Motor neuron (in vitro differentiated cells): Measurements from ENCODE around the gene LONRF3. TPM values are rescaled to one million over a fixed set of nuclear protein-coding genes. Genes with fewer than 3 reads are reported as not detected.
"Not testable (repeated sequence)": the region's sequence is repeated elsewhere in the genome, so short reads cannot be mapped to it uniquely, and the experiment has no call there.

Experiments used
- ATAC-seq, 8 experiments: fragments of 200-7000 bp; cut with Tn5 transposase; replicated peaks in 6 of 8; 2 replicates each; pipeline ENCODE4 v1.8.0; 2021; ENCODE audit warnings: mild to moderate bottlenecking in 8 of 8, moderate library complexity in 8 of 8
- H3K27ac ChIP-seq, 2 donors: fragments of 250-450 bp; sonication (Bioruptor Pico); 2 replicates each; pipeline ENCODE4 v1.9.0; 2021; ENCODE audit warnings: antibody characterized with exemption in 2 of 2, mild to moderate bottlenecking in 2 of 2, moderate library complexity in 1 of 2
- H3K4me1 ChIP-seq, 2 donors: fragments of 250-450 bp; sonication (Bioruptor Pico); replicated peaks in 1 of 2; 2 replicates each; pipeline ENCODE4 v1.6.1; 2021; ENCODE audit warnings: antibody characterized with exemption in 2 of 2, mild to moderate bottlenecking in 2 of 2, moderate library complexity in 1 of 2
- H3K4me3 ChIP-seq, 5 donors: fragments of 250-450 bp; sonication (Bioruptor Pico); 2 replicates each; pipeline ENCODE4 v1.9.0; 2021; ENCODE audit warnings: antibody characterized with exemption in 5 of 5, mild to moderate bottlenecking in 5 of 5, moderate library complexity in 4 of 5
- WGBS, 10 experiments: fragments of 450-650 bp; shearing (Covaris generic); methylation state at CpG; one replicate each; pipeline ENCODE4 v1.0.0; 2022; 5-methylcytosine and 5-hydroxymethylcytosine counted together
- in situ Hi-C, 9 experiments: fragments of 400-800 bp; cut with MboI; loops; one replicate each; pipeline ENCODE4 v1.15.0; 2021; ENCODE audit warnings: low sequenced_read_pairs in 9 of 9, low pct_unique_long_range_greater_than_20kb in 2 of 9; ENCODE audit not compliant: unreplicated experiment in 9 of 9
- total RNA-seq, 8 experiments: library from RNA; unstranded; fragments of 300-600 nt; gene quantifications; 2 replicates each; pipeline versions ENCODE4 v1.2.3 to v1.2.4, GENCODE V29; 2022

LONRF3 gene
- total RNA-seq, 8 experiments from 2014 or later = 0.22 to 4.8 (median 1.4) TPM; not detected in 1

- Histone ChIP-seq H3K4me1 (peaks cover 0 to 4% of the 10 kb centered on the region in 2 donors), H3K27ac (no peak overlapping the region), H3K4me3 (no peak overlapping the region)
- ATAC-seq = no peak
- in situ Hi-C loops = loop anchor here in 2 of 9 experiments (25.0 kb wide), 2 partner anchors 141 to 166 kb away; no protein-coding TSS in a partner anchor
- WGBS, 10 experiments = 0 to 100% (median 24%) methylated on average over 1 to 3 of the region's 3 CpGs; no CpG with 5 or more reads in 3 of the 10 experiments
Observed at GRCh38 chrX:119003462-119003861, 29.0 kb downstream of the LONRF3 start.

GRCh38 chrX:119004920-119005524 is 30.6 kb downstream of the LONRF3 start:
- H3K27ac ChIP-seq = no peak overlapping the region
- in situ Hi-C loops = loop anchor here in 2 of 9 experiments (25.0 kb wide), 2 partner anchors 143 to 168 kb away; no protein-coding TSS in a partner anchor
- WGBS, 10 experiments = 0 to 35% methylated on average over 1 to 4 of the region's 5 CpGs; no CpG with 5 or more reads in 8 of the 10 experiments
- H3K4me3 ChIP-seq = no peak overlapping the region
- peaks cover 0 to 4% of the 10 kb centered on the region in 2 donors for H3K4me1 ChIP-seq
- peak in 7 of 8 experiments; percentile 45 to 93 (median 78) for ATAC-seq

- ATAC-seq = no peak
Observed at GRCh38 chrX:119007189-119007770, 32.9 kb downstream of the LONRF3 start.

GRCh38 chrX:119008110-119008744 is 33.8 kb downstream of the LONRF3 start:
- peak in 3 of 8 experiments; percentile 56 to 76 (median 56) for ATAC-seq
- no peak overlapping the region for H3K4me3 ChIP-seq
- in situ Hi-C loops = loop anchor here in 2 of 9 experiments (25.0 kb wide), 2 partner anchors 146 to 171 kb away; no protein-coding TSS in a partner anchor
- no peak overlapping the region for H3K27ac ChIP-seq
- no peaks in the 10 kb centered on the region for H3K4me1 ChIP-seq
- WGBS, 10 experiments = 0% methylated on average over 2 of the region's 3 CpGs; no CpG with 5 or more reads in 9 of the 10 experiments

More at GRCh38 chrX:119007189-119007770, 32.9 kb downstream of the LONRF3 start:
- H3K4me3 ChIP-seq = no peak overlapping the region
- no peaks in the 10 kb centered on the region for H3K4me1 ChIP-seq
- no peak overlapping the region for H3K27ac ChIP-seq
- in situ Hi-C loops = loop anchor here in 2 of 9 experiments (25.0 kb wide), 2 partner anchors 145 to 170 kb away; no protein-coding TSS in a partner anchor
- 72 to 83% (median 79%) methylated on average over 1 to 3 of the region's 3 CpGs; no CpG with 5 or more reads in 6 of the 10 experiments for WGBS, 10 experiments

GRCh38 chrX:119009071-119009470 is 34.7 kb downstream of the LONRF3 start:
- ATAC-seq = no peak
- 0 to 46% (median 0%) methylated on average over 1 to 4 of the region's 4 CpGs; no CpG with 5 or more reads in 7 of the 10 experiments for WGBS, 10 experiments
- H3K4me1 ChIP-seq = no peaks in the 10 kb centered on the region
- in situ Hi-C loops = loop anchor here in 2 of 9 experiments (25.0 kb wide), 2 partner anchors 147 to 172 kb away; no protein-coding TSS in a partner anchor
- no peak overlapping the region for H3K4me3 ChIP-seq
- H3K27ac ChIP-seq = no peak overlapping the region

GRCh38 chrX:119010491-119010890 is 36.1 kb downstream of the LONRF3 start:
- H3K27ac ChIP-seq = no peak overlapping the region
- no peak for ATAC-seq
- 67 to 100% (median 100%) methylated on average over 1 to 4 of the region's 5 CpGs; no CpG with 5 or more reads in 6 of the 10 experiments for WGBS, 10 experiments
- in situ Hi-C loops = loop anchor here in 2 of 9 experiments (25.0 kb wide), 2 partner anchors 148 to 173 kb away; no protein-coding TSS in a partner anchor
- no peak overlapping the region for H3K4me3 ChIP-seq
- H3K4me1 ChIP-seq = no peaks in the 10 kb centered on the region

GRCh38 chrX:119013164-119013563 is 38.7 kb downstream of the LONRF3 start:
- Histone ChIP-seq H3K27ac (no peak overlapping the region), H3K4me3 (no peak overlapping the region), H3K4me1 (no peaks in the 10 kb centered on the region)
- in situ Hi-C loops = loop anchor here in 2 of 9 experiments (25.0 kb wide), 2 partner anchors 151 to 176 kb away; no protein-coding TSS in a partner anchor
- 50 to 80% (median 59%) methylated on average over 2 of the region's 3 CpGs; no CpG with 5 or more reads in 7 of the 10 experiments for WGBS, 10 experiments
- peak in 2 of 8 experiments; percentile 7 to 55 for ATAC-seq

- in situ Hi-C loops = loop anchor here in 2 of 9 experiments (25.0 kb wide), 2 partner anchors 153 to 178 kb away; no protein-coding TSS in a partner anchor
- ATAC-seq = peak in 3 of 8 experiments; percentile 87 to 93 (median 92)
- no peak overlapping the region for H3K27ac ChIP-seq
Observed at GRCh38 chrX:119015407-119016237, 41.2 kb downstream of the LONRF3 start.

GRCh38 chrX:119017077-119017476 is 42.7 kb downstream of the LONRF3 start:
- 0 to 100% (median 44%) methylated on average over 1 of the region's 1 CpG; no CpG with 5 or more reads in 7 of the 10 experiments for WGBS, 10 experiments
- H3K27ac ChIP-seq = no peak overlapping the region
- H3K4me3 ChIP-seq = no peak overlapping the region
- no peak for ATAC-seq
- in situ Hi-C loops = loop anchor here in 2 of 9 experiments (25.0 kb wide), 2 partner anchors 155 to 180 kb away; no protein-coding TSS in a partner anchor
- H3K4me1 ChIP-seq = no peaks in the 10 kb centered on the region

More at GRCh38 chrX:119015407-119016237, 41.2 kb downstream of the LONRF3 start:
- no peak overlapping the region for H3K4me3 ChIP-seq
- no peaks in the 10 kb centered on the region for H3K4me1 ChIP-seq
- WGBS, 10 experiments = 32 to 92% (median 75%) methylated on average over 1 to 7 of the region's 7 CpGs; no CpG with 5 or more reads in 5 of the 10 experiments

GRCh38 chrX:119025900-119026299 is 51.5 kb downstream of the LONRF3 start:
- WGBS, 10 experiments = 52 to 90% (median 83%) methylated on average over 2 to 5 of the region's 5 CpGs; no CpG with 5 or more reads in 7 of the 10 experiments
- no peaks in the 10 kb centered on the region for H3K4me1 ChIP-seq
- in situ Hi-C loops = no loop called here
- no peak overlapping the region for H3K27ac ChIP-seq
- H3K4me3 ChIP-seq = no peak overlapping the region
- ATAC-seq = no peak

GRCh38 chrX:119026344-119026743 is 51.9 kb downstream of the LONRF3 start:
- in situ Hi-C loops = not testable (repeated sequence)
- WGBS, 10 experiments = 17 to 100% (median 67%) methylated on average over 1 to 2 of the region's 2 CpGs; no CpG with 5 or more reads in 6 of the 10 experiments

More at GRCh38 chrX:119026344-119026743, 51.9 kb downstream of the LONRF3 start:
- not testable (repeated sequence) for ATAC-seq, H3K4me3 ChIP-seq, H3K4me1 ChIP-seq, H3K27ac ChIP-seq
